GM04503 (cell line): ENCODE measurements around the gene DDX47.
"Not testable (repeated sequence)": the region's sequence is repeated elsewhere in the genome, so short reads cannot be mapped to it uniquely, and the experiment has no call there.

ENCODE experiments used
- DNase-seq: peaks from one replicate; pipeline ENCODE4 v3.0.0-alpha.2; 2012; ENCODE audit warnings: low read depth

The DDX47 gene

GRCh38 chr12:12820376-12820775, 7.2 kb downstream of the DDX47 start:
- not testable (repeated sequence) for DNase-seq

DNA sequence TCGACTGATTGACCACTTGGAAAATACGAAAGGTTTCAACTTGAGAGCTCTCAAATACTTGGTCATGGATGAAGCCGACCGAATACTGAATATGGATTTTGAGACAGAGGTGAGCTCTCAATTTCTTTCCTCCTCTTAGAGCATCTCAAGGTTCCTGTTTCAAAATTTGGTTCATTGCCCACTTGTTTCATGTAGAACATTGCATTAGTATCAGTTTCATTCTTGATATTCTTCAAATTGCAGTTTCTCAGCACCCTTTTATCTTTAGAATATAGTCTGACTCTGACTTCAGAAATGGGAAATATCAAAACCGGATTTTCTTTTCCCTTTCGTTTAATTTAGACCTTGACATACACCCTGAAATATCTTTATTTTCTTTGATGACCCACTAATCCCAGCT, 8.8 kb downstream of the DDX47 start:
- no peak for DNase-seq

DNA sequence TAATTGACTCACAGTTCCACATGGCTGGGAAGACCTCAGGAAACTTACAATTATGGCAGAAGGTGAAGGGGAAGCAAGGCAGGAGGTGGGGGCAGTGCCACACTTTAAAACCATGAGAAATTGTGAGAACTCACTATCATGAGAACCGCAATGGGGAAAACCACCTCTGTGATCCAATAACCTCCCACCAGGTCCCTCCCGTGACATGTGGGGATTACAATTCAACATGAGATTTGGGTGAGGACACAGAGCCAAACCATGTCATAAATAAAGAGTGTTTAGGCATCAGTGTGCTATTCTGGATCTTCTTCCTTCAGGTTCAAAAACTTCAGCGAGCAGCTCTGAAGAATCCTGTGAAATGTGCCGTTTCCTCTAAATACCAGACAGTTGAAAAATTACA, 9.7 kb downstream of the DDX47 start:
- no peak for DNase-seq

- peak; percentile 55 for DNase-seq
Observed at GRCh38 chr12:12823300-12823699, 10.2 kb downstream of the DDX47 start.

DNA sequence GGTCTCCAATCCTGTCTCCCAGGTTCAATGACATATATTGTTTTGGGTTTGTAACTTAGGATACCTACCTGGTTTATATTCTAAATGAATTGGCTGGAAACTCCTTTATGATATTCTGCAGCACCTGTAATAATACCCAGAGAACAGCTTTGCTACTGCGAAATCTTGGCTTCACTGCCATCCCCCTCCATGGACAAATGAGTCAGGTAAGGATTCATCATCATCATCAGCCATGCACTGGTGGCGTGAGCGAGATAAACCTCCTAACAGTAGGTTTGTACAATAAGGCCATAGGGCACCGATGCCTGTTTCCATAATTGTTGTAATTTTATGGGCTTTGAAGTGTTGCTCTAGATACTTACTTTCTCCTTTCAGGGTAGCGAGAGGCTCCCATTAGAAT, 10.7 kb downstream of the DDX47 start:
- DNase-seq: no peak

- no peak for DNase-seq
Observed at GRCh38 chr12:12835378-12836146, 22.4 kb downstream of the DDX47 start.

DNA sequence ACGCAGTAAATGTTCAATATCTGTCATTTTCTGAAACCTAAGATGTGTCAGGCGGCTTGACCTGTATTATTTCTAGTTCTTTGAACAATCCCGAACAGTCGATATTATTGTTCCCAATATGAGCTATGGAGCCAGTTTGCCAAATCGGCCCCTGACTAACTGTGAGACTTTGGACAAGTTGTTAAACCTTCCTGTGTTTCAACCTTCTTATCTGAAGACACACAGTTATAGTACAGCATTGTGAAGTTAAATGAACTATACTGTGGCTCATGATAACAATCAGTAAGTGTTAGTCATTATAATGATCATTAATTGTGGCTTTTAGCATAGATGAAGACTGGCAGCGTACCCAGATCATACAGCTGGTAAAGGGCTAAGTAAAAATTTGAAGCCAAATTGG, 23.4 kb downstream of the DDX47 start:
- no peak for DNase-seq

- DNase-seq: no peak
Observed at GRCh38 chr12:12837025-12837812, 24.1 kb downstream of the DDX47 start.

GRCh38 chr12:12837813-12838153, 24.6 kb downstream of the DDX47 start:
- no peak for DNase-seq

DNA sequence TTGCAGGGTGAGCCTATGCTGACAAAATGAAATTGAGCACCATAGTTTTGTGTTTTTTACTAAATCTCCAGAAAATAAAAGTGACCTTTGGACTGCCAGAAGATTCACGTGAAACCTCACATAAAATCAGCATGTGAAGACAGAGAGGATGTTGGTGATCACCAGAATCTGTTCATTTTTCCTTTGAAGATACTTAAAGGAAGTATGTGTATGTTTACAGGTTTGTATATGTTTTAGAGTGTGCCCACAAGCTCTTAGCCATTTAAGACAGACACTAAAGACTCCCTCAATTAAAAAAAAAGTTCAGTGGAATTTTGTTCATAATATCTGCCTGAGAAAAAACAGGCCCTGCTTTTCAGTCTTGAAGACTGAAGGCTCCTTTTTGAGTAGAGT, 25.9 kb downstream of the DDX47 start:
- DNase-seq: no peak

GRCh38 chr12:12839439-12839838, 26.3 kb downstream of the DDX47 start:
- DNase-seq: not testable (repeated sequence)

DNA sequence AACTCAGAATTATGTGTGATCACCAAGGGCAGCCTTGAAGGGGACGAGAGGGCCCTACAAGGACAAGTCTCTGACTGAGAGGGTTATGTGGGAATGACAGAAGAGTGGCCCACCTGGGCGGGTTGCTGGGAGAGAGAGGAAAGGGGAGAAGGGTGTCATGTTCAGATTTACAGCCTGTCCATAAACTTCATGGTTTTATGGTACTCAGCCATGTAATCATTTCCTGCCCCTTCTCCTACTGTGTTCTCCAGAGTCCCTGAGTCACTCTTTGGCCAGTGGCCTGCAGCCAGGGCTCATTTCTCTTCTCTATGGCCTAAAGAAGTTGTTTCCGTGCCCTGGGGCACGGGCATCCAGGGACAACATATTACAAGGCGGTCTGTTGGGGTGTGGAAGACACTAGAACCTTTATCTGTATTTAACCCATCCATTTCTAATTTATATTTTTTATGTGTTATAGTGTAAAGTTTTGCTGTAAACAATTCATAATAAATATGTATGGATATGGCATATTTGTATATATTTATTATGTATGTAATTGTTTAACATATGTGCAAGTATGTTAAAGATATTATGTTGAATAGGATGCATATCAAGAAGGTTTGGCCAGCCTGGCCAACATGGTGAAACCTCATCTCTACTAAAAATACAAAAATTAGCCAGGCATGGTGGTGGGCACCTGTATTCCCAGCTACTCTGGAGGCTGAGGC, 26.9 kb downstream of the DDX47 start:
- DNase-seq: peak; percentile 70

GRCh38 chr12:12840580-12840899, 27.4 kb downstream of the DDX47 start:
- DNase-seq: no peak

DNA sequence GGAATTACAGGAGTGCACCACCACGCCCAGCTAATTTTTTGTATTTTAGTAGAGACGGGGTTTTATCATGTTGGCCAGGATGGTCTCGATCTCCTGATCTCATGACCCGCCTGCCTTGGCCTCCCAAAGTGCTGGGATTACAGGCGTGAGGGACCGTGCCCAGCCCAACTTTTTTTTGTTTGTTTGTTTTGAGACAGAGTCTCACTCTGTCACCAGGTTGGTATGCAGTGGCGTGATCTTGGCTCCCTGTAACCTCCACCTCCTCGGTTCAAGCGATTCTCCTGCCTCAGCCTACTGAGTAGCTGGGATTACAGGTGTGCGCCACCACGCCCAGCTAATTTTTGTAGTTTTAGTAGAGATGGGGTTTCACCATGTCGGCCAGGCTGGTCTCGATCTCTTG, 28.3 kb downstream of the DDX47 start:
- not testable (repeated sequence) for DNase-seq

GRCh38 chr12:12845794-12846243, 32.7 kb downstream of the DDX47 start:
- no peak for DNase-seq

GRCh38 chr12:12846780-12847179, 33.6 kb downstream of the DDX47 start:
- DNase-seq: not testable (repeated sequence)

DNA sequence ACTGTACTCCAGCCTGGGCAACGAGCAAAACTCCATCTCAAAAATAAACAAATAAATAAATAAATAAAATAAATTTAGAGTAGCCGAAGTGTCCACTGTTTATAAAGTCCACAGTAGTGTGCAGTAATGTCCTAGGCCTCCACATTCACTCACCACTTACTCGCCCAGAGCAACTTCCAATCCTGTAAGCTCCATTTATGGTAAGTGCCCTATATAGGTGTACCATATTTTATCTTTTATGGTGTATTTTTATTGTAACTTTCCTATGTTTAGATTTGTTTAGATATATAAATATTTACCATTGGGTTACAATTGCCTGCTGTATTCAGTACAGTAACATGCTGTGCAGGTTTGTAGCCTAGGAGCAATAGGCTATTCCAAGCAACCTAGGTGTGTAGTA, 40.3 kb downstream of the DDX47 start:
- no peak for DNase-seq

DNA sequence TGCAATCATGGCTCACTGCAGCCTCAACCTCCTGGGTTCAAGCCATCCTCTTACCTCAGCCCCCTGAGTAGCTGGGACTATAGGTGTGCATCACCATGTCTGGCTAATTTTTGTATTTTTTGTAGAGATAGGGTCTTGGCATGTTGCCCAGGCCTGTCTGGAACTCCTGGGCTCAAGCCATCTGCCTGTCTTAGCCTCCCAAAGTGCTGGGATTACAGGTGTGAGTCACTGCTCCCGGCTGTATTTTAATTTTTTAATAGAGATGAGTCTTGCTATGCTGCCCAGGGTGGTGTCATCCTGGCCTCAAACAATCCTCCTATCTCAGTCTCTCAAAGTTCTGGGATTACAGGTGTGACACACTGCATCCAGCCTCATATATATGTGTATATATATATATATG, 46.5 kb downstream of the DDX47 start:
- no peak for DNase-seq

DNA sequence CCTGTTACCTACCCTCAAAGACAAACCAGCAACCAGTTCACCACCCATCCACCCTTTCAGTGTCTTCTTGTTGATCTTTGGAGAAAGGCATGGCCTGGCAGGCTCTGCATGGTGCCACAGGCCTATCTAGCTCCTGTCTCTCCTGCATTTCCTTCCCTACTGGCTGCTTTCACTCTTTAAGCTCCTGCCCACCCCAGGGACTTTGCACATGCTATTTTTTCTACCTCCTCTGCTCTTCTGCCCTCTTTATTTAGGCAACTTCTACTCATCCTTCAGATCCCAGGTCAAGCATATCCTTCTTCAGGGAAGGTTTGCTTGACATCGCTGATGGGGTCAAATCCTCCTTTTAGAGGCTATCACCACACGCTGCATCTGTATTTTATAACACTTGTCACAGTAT, 51.1 kb downstream of the DDX47 start:
- no peak for DNase-seq

DNA sequence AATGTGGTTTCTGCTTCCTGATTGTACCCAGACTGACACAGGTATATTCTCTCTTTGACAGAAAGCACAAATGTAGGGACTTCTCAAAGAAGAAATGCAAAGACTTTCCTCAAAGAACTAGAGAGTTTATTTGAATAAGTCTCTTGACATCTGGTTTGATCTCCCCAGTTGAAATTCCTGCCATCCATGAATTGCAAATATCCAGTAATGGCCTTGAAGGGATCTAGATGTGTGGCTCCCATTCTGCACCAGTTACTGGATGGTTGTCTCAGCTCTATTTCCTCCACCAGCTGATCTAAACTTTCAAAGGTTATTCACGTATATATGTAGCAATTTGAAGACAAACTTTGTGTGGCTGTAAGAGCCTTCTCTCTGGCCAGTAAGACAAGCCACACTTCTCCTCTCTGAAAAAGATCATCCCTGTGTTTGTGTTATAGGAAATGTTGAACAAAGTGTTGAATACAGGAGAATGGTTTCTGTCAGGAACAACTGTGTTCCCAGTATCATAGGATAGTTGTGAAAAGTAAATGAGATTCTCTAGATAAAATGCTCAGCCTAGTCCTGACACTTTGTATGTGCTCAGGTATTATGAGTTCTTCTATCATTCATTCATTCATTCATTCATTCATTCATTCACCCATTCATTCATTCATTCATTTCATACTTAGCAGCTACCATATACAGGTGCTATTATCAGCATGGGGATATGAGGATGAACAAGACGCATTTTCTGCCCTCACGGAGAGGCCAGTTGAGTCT, 55.5 kb downstream of the DDX47 start:
- DNase-seq: no peak

- peak; percentile 100 for DNase-seq
Observed at GRCh38 chr12:12870465-12870864, 57.3 kb downstream of the DDX47 start.

DNA sequence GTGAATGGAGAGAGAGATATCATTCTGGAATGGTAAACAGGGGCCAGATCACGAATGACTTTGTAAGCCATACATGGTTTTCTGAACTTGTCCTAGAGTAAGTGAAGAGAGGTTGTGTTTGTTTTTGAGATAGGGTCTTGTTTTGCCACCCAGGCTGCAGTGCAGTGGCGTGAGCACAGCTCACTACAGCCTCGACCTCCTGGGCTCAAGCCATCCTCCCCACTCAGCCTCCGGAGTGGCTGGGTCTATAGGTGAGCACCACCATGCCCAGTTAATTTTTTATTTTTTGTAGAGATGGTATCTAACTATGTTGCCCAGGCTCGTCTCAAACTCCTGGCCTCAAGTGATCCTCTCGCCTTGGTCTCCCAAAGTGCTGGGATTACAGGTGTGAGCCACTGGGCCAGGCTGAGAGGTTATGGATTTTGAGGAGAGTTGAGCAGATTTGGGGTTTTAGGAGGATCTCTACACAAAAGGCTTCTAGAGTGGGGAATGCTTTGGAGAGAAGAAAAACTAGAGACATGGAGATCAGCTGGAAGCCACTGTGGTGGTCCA, 58.5 kb downstream of the DDX47 start:
- DNase-seq: no peak
